Neural cell (in vitro differentiated cells): ENCODE data around the gene AHNAK. TPM values are rescaled to one million over a fixed set of nuclear protein-coding genes. Genes with fewer than 3 reads are reported as not detected.

Experiments
- H2AFZ ChIP-seq: fragments of 200-600, 300-800 bp; sonication (generic), shearing (Covaris generic); 2 replicates; pipeline ENCODE4 v1.6.0; 2014; ENCODE audit warnings: low read depth, mild to moderate bottlenecking, antibody characterized with exemption, low read length, moderate library complexity
- H3F3A ChIP-seq: fragments of 200-600 bp; shearing (Covaris generic); 2 replicates; pipeline ENCODE4 v1.6.1; 2016; ENCODE audit warnings: mild to moderate bottlenecking, moderate library complexity, mixed read lengths, antibody characterized with exemption, low read length; ENCODE audit not compliant: insufficient read depth, poor library complexity, severe bottlenecking
- H3K27ac ChIP-seq: fragments of 200-600, 300-800 bp; sonication (generic), shearing (Covaris generic); 2 replicates; pipeline ENCODE4 v1.5.1; 2014; ENCODE audit warnings: mild to moderate bottlenecking, low read length, moderate library complexity
- H3K27me3 ChIP-seq: fragments of 300-800, 200-600 bp; sonication (generic), shearing (Covaris generic); 2 replicates; pipeline ENCODE4 v1.6.0; 2014; ENCODE audit warnings: mild to moderate bottlenecking, low read depth, low read length, moderate library complexity; ENCODE audit not compliant: insufficient read depth
- H3K36me3 ChIP-seq: fragments of 300-800, 200-600 bp; sonication (generic), shearing (Covaris generic); 2 replicates; pipeline ENCODE4 v1.5.1; 2014; ENCODE audit warnings: mild to moderate bottlenecking, antibody characterized with exemption, low read length, moderate library complexity; ENCODE audit not compliant: insufficient read depth
- H3K4me2 ChIP-seq: fragments of 300-800, 200-600 bp; sonication (generic), shearing (Covaris generic); 2 replicates; pipeline ENCODE4 v1.6.0; 2014; ENCODE audit warnings: mild to moderate bottlenecking, low read length
- H3K4me3 ChIP-seq: fragments of 300-800, 200-600 bp; sonication (generic), shearing (Covaris generic); 2 replicates; pipeline ENCODE4 v1.5.1; 2014; ENCODE audit warnings: mild to moderate bottlenecking, low read length, moderate library complexity
- H3K79me2 ChIP-seq: fragments of 200-600 bp; shearing (Covaris generic); replicated peaks from 2 replicates; pipeline ENCODE4 v1.6.0; 2014; ENCODE audit warnings: mild to moderate bottlenecking, low read length, moderate library complexity; ENCODE audit not compliant: insufficient read depth
- H3K9ac ChIP-seq: fragments of 300-800, 200-600 bp; sonication (generic), shearing (Covaris generic); 2 replicates; pipeline ENCODE4 v1.6.1; 2016; ENCODE audit warnings: mild to moderate bottlenecking, low read length, mixed read lengths
- H3K9me2 ChIP-seq: fragments of 200-600 bp; shearing (Covaris generic); 2 replicates; pipeline ENCODE4 v1.6.1; 2016; ENCODE audit warnings: mild to moderate bottlenecking, low read length, mixed read lengths; ENCODE audit not compliant: insufficient read depth
- H3K9me3 ChIP-seq: fragments of 200-600, 300-800 bp; sonication (generic), shearing (Covaris generic); 2 replicates; pipeline ENCODE4 v1.6.1; 2016; ENCODE audit warnings: mild to moderate bottlenecking, mixed run types, low read length, moderate library complexity, mixed read lengths
- H4K20me1 ChIP-seq: fragments of 200-600 bp; shearing (Covaris generic); 2 replicates; pipeline ENCODE4 v1.6.1; 2016; ENCODE audit warnings: mild to moderate bottlenecking, mixed run types; ENCODE audit not compliant: insufficient read depth
- EP300 ChIP-seq: fragments of 450-650 bp; conservative IDR thresholded peaks from 2 replicates; pipeline ENCODE4 v1.6.1; 2014; ENCODE audit warnings: antibody characterized with exemption, mild to moderate bottlenecking, moderate library complexity; ENCODE audit not compliant: poor library complexity, severe bottlenecking
- EZH2 ChIP-seq: fragments of 200-600, 300-800 bp; shearing (Covaris generic), sonication (generic); IDR thresholded peaks from 2 replicates; pipeline ENCODE4 v1.6.1; 2014; ENCODE audit warnings: antibody characterized with exemption, low read length, borderline replicate concordance, mild to moderate bottlenecking; ENCODE audit not compliant: insufficient read depth, poor library complexity, severe bottlenecking
- MXI1 ChIP-seq: fragments of 450-650 bp; conservative IDR thresholded peaks from 2 replicates; pipeline ENCODE4 v1.6.1; 2014; ENCODE audit warnings: antibody characterized with exemption, mild to moderate bottlenecking; ENCODE audit not compliant: poor library complexity, severe bottlenecking
- POLR2AphosphoS5 ChIP-seq: IDR thresholded peaks from 2 replicates; pipeline ENCODE4 v1.6.1; 2012
- RAD21 ChIP-seq: fragments of 450-650 bp; conservative IDR thresholded peaks from 2 replicates; pipeline ENCODE4 v1.6.1; 2014; ENCODE audit warnings: antibody characterized with exemption, mild to moderate bottlenecking, moderate library complexity
- SMC3 ChIP-seq: fragments of 450-650 bp; conservative IDR thresholded peaks from 2 replicates; pipeline ENCODE4 v1.6.1; 2014; ENCODE audit warnings: antibody characterized with exemption, mild to moderate bottlenecking, moderate library complexity; ENCODE audit not compliant: poor library complexity
- TAF1 ChIP-seq: IDR thresholded peaks from 2 replicates; pipeline ENCODE4 v1.6.1; 2012; ENCODE audit warnings: low read depth
- polyA plus RNA-seq: library from polyadenylated mRNA; depleted of rRNA; stranded (reverse); fragments of >200 nt; gene quantifications from 2 replicates; pipeline ENCODE4 v1.2.3, GENCODE V29; 2014
- TF ChIP-seq, protein P1 (sequence below): fragments of 450-650 bp; IDR thresholded peaks from 2 replicates; pipeline ENCODE4 v1.5.1; 2014; ENCODE audit warnings: antibody characterized with exemption, mild to moderate bottlenecking, moderate library complexity; ENCODE audit not compliant: poor library complexity, severe bottlenecking
- TF ChIP-seq, protein P2 (sequence below): IDR thresholded peaks from 2 replicates; pipeline ENCODE4 v1.6.1; 2012; ENCODE audit warnings: borderline replicate concordance

The AHNAK gene
- polyA plus RNA-seq, 1 donor from 2014 or later = 0.11 TPM

DNA sequence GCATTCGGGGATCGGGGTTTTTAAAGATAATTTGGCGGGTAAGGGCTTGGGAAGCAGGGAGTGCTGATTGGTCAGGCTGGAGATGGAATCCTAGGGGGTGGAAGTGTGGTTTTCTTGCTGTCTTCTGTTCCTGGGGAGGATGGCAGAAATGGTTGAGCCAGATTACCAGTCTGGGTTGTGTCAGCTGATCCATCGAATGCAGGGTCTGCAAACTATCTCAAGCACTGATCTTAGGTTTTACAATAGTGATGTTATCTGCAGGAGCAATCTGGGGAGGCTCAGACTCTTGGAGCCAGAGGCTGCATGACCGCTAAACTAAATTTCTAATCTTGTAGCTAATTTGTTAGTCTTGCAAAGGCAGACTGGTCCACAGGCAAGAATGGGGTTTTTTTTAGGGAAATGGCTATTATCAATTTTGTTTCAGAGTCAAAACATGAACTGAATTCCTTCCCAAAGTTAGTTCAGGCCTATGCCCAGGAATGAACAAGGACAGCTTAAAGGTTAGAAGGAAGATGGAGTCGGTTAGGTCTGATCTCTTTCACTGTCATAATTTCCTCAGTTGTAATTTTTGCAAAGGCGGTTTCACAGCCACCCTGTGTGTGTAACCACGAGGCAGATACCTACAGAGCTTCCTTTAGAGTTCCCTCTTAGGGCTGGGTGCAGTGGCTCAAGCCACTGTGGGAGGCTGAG, 117.6 kb downstream of the AHNAK start:
- no peak overlapping the region for H2AFZ ChIP-seq
- no peaks in the 10 kb centered on the region for H3K79me2 ChIP-seq
- H3K9ac ChIP-seq = no peak overlapping the region
- no peaks in the 10 kb centered on the region for H3K36me3 ChIP-seq
- TF ChIP-seq, protein P1, sequence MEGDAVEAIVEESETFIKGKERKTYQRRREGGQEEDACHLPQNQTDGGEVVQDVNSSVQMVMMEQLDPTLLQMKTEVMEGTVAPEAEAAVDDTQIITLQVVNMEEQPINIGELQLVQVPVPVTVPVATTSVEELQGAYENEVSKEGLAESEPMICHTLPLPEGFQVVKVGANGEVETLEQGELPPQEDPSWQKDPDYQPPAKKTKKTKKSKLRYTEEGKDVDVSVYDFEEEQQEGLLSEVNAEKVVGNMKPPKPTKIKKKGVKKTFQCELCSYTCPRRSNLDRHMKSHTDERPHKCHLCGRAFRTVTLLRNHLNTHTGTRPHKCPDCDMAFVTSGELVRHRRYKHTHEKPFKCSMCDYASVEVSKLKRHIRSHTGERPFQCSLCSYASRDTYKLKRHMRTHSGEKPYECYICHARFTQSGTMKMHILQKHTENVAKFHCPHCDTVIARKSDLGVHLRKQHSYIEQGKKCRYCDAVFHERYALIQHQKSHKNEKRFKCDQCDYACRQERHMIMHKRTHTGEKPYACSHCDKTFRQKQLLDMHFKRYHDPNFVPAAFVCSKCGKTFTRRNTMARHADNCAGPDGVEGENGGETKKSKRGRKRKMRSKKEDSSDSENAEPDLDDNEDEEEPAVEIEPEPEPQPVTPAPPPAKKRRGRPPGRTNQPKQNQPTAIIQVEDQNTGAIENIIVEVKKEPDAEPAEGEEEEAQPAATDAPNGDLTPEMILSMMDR = no peak
- TF ChIP-seq TAF1 (no peak), EP300 (no peak), POLR2AphosphoS5 (no peak), MXI1 (no peak), SMC3 (no peak), EZH2 (no peak), RAD21 (no peak)
- TF ChIP-seq, protein P2, sequence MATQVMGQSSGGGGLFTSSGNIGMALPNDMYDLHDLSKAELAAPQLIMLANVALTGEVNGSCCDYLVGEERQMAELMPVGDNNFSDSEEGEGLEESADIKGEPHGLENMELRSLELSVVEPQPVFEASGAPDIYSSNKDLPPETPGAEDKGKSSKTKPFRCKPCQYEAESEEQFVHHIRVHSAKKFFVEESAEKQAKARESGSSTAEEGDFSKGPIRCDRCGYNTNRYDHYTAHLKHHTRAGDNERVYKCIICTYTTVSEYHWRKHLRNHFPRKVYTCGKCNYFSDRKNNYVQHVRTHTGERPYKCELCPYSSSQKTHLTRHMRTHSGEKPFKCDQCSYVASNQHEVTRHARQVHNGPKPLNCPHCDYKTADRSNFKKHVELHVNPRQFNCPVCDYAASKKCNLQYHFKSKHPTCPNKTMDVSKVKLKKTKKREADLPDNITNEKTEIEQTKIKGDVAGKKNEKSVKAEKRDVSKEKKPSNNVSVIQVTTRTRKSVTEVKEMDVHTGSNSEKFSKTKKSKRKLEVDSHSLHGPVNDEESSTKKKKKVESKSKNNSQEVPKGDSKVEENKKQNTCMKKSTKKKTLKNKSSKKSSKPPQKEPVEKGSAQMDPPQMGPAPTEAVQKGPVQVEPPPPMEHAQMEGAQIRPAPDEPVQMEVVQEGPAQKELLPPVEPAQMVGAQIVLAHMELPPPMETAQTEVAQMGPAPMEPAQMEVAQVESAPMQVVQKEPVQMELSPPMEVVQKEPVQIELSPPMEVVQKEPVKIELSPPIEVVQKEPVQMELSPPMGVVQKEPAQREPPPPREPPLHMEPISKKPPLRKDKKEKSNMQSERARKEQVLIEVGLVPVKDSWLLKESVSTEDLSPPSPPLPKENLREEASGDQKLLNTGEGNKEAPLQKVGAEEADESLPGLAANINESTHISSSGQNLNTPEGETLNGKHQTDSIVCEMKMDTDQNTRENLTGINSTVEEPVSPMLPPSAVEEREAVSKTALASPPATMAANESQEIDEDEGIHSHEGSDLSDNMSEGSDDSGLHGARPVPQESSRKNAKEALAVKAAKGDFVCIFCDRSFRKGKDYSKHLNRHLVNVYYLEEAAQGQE = no peak
- no peaks in the 10 kb centered on the region for H4K20me1 ChIP-seq
- no peaks in the 10 kb centered on the region for H3K9me3 ChIP-seq
- no peak overlapping the region for H3K27ac ChIP-seq
- H3K9me2 ChIP-seq = no peaks in the 10 kb centered on the region
- H3K4me3 ChIP-seq = no peak overlapping the region
- no peak overlapping the region for H3K4me2 ChIP-seq
- no peaks in the 10 kb centered on the region for H3K27me3 ChIP-seq
- no peaks in the 10 kb centered on the region for H3F3A ChIP-seq

DNA sequence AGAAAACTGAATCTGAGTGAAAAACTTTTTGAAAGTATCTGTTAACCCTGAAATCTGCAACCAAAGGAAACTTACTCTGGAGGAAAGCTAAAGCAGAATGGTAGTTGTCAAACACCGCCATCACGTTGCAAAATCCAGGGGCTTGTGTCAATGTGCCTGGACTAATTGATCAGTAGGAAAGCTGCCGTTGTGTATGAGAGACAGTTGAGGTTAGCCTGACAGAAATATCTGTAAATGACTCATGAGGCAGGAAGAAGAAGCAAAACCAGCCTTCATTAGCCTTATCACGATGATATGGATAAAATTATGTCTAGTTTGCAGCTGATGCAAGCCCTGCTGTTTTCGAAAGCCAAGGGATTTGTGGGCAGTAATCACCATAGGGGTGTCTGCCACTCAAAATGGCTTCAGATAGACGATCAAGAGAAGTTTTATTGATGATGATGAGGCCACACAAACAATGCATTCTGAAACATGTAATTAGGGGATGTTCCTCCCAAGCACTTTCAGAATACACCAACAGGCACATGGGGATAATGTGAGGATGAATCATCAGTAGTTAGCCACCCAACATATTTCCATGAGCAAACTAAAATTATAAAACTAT, 118.9 kb downstream of the AHNAK start:
- H3K9ac ChIP-seq = no peak overlapping the region

More for the DNA sequence above, 118.9 kb downstream of the AHNAK start:
- Histone ChIP-seq H4K20me1 (no peaks in the 10 kb centered on the region), H3F3A (no peaks in the 10 kb centered on the region), H2AFZ (no peak overlapping the region), H3K36me3 (no peaks in the 10 kb centered on the region), H3K4me3 (no peak overlapping the region), H3K9me3 (no peaks in the 10 kb centered on the region), H3K27ac (no peak overlapping the region), H3K9me2 (no peaks in the 10 kb centered on the region), H3K79me2 (no peaks in the 10 kb centered on the region), H3K4me2 (no peak overlapping the region), H3K27me3 (no peaks in the 10 kb centered on the region)
- no peak for TF ChIP-seq POLR2AphosphoS5
